ENCODE measurements around the gene TRDN. TPM values are rescaled to one million over a fixed set of nuclear protein-coding genes. Genes with fewer than 3 reads are reported as not detected.
A peak's percentile ranks its signal among the peaks of the same experiment; 100 is the strongest.

The TRDN gene
- total RNA-seq, 3 donors from 2014 or later (not counting 1 experiment from before 2014, with no cell fraction given), result not detected

GRCh38 chr6:123418071-123418470, 218.7 kb downstream of the TRDN start:
- no peak overlapping the region for H3K4me3 ChIP-seq (ENCODE audit: low read length)
- no peaks in the 10 kb centered on the region for H3K4me1 ChIP-seq (ENCODE audit: control insufficient read depth, insufficient read depth, low read length)
- TF ChIP-seq CTCF (IDR thresholded peaks at IDR 0.05), result no peak
- ATAC-seq (no peak), DNase-seq (no peak)
- WGBS (ENCODE audit: insufficient coverage), result 80% methylated on average over 2 of the region's 3 CpGs
- H3K9me3 ChIP-seq (ENCODE audit: control insufficient read depth, insufficient read depth, low read length), result no peaks in the 10 kb centered on the region
- H3K27ac ChIP-seq (ENCODE audit: low read length), result no peak overlapping the region
- no peaks in the 10 kb centered on the region for H3K36me3 Mint-ChIP-seq
- no peaks in the 10 kb centered on the region for H3K27me3 Mint-ChIP-seq (ENCODE audit: low read depth in 2 of 2)
- H3K4me3 Mint-ChIP-seq, result no peak overlapping the region
- intact Hi-C loops (cut with micrococcal nuclease), result loop anchor here (10.0 kb wide), 1 partner anchor 297 kb away; no protein-coding TSS in a partner anchor
- H3K4me1 Mint-ChIP-seq, result no peaks in the 10 kb centered on the region
- H3K27me3 ChIP-seq (ENCODE audit: control insufficient read depth, insufficient read depth, low read length), result no peaks in the 10 kb centered on the region
- no peaks in the 10 kb centered on the region for H3K36me3 ChIP-seq (ENCODE audit: control insufficient read depth, insufficient read depth, low read length)
- no peak overlapping the region for H3K27ac Mint-ChIP-seq
- H3K9me3 Mint-ChIP-seq, result peaks cover 0 to 2% of the 10 kb centered on the region in 2 donors

DNA sequence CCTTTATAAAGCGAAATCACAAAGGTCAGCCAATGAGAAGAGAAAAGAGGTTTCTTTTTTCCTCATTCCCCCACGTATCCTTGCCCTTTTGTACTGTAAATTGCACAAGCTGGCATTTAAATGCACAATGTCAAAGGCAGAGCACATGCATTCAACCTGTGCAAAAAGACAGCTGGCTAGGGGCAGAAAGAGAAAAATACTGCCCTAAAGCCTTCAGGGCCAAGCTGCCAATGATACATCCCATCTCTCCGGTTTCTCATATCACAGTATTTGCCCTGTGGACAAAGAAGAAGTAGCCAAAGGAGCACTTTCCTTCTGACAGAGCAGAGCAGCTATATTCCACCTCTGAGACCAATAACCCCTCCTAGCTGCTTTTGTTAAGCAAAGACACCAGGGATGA, 219.2 kb downstream of the TRDN start:
- TF ChIP-seq CTCF (IDR thresholded peaks at IDR 0.05), result no peak
- no peak overlapping the region for H3K27ac Mint-ChIP-seq
- Histone ChIP-seq H3K36me3 (ENCODE audit: control insufficient read depth, insufficient read depth, low read length) (no peaks in the 10 kb centered on the region), H3K4me1 (ENCODE audit: control insufficient read depth, insufficient read depth, low read length) (no peaks in the 10 kb centered on the region), H3K27me3 (ENCODE audit: control insufficient read depth, insufficient read depth, low read length) (no peaks in the 10 kb centered on the region), H3K4me3 (ENCODE audit: low read length) (no peak overlapping the region), H3K9me3 (ENCODE audit: control insufficient read depth, insufficient read depth, low read length) (no peaks in the 10 kb centered on the region), H3K27ac (ENCODE audit: low read length) (no peak overlapping the region)
- no peaks in the 10 kb centered on the region for H3K36me3 Mint-ChIP-seq
- ATAC-seq, result no peak
- intact Hi-C loops (cut with micrococcal nuclease), result loop anchor here (10.0 kb wide), 1 partner anchor 297 kb away; no protein-coding TSS in a partner anchor
- peaks cover 0 to 2% of the 10 kb centered on the region in 2 donors for H3K9me3 Mint-ChIP-seq
- no peaks in the 10 kb centered on the region for H3K27me3 Mint-ChIP-seq (ENCODE audit: low read depth in 2 of 2)
- H3K4me1 Mint-ChIP-seq, result no peaks in the 10 kb centered on the region
- no peak for DNase-seq
- no peak overlapping the region for H3K4me3 Mint-ChIP-seq
- WGBS (ENCODE audit: insufficient coverage), result 65% methylated on average over 3 of the region's 3 CpGs

- Mint-ChIP-seq H3K27ac (no peak overlapping the region), H3K9me3 (peaks cover 0 to 2% of the 10 kb centered on the region in 2 donors), H3K36me3 (no peaks in the 10 kb centered on the region), H3K4me1 (no peaks in the 10 kb centered on the region), H3K27me3 (ENCODE audit: low read depth in 2 of 2) (no peaks in the 10 kb centered on the region), H3K4me3 (no peak overlapping the region)
- TF ChIP-seq CTCF (IDR thresholded peaks at IDR 0.05), result peak; percentile 50
- DNase-seq, result peak in 1 of 2 donors; percentile 40
- ATAC-seq, result no peak
- WGBS (ENCODE audit: insufficient coverage), result 31% methylated on average over 3 of the region's 6 CpGs
- H3K36me3 ChIP-seq (ENCODE audit: control insufficient read depth, insufficient read depth, low read length), result no peaks in the 10 kb centered on the region
- no peaks in the 10 kb centered on the region for H3K27me3 ChIP-seq (ENCODE audit: control insufficient read depth, insufficient read depth, low read length)
- no peak overlapping the region for H3K27ac ChIP-seq (ENCODE audit: low read length)
- intact Hi-C loops (cut with micrococcal nuclease), result loop anchor here (10.0 kb wide), 1 partner anchor 299 kb away; no protein-coding TSS in a partner anchor
- no peak overlapping the region for H3K4me3 ChIP-seq (ENCODE audit: low read length)
- no peaks in the 10 kb centered on the region for H3K9me3 ChIP-seq (ENCODE audit: control insufficient read depth, insufficient read depth, low read length)
- H3K4me1 ChIP-seq (ENCODE audit: control insufficient read depth, insufficient read depth, low read length), result no peaks in the 10 kb centered on the region
These were observed 220.8 kb downstream of the TRDN start for GRCh38 chr6:123415844-123416468.

- DNase-seq, result no peak
- Histone ChIP-seq H3K27me3 (ENCODE audit: control insufficient read depth, insufficient read depth, low read length) (no peaks in the 10 kb centered on the region), H3K27ac (ENCODE audit: low read length) (no peak overlapping the region), H3K4me1 (ENCODE audit: control insufficient read depth, insufficient read depth, low read length) (no peaks in the 10 kb centered on the region), H3K9me3 (ENCODE audit: control insufficient read depth, insufficient read depth, low read length) (no peaks in the 10 kb centered on the region), H3K36me3 (ENCODE audit: control insufficient read depth, insufficient read depth, low read length) (no peaks in the 10 kb centered on the region), H3K4me3 (ENCODE audit: low read length) (no peak overlapping the region)
- no peak overlapping the region for H3K27ac Mint-ChIP-seq
- H3K27me3 Mint-ChIP-seq (ENCODE audit: low read depth in 2 of 2), result no peaks in the 10 kb centered on the region
- peaks cover 0 to 2% of the 10 kb centered on the region in 2 donors for H3K9me3 Mint-ChIP-seq
- 80% methylated on average over 1 of the region's 1 CpG for WGBS (ENCODE audit: insufficient coverage)
- no peak for TF ChIP-seq CTCF (IDR thresholded peaks at IDR 0.05)
- H3K4me1 Mint-ChIP-seq, result no peaks in the 10 kb centered on the region
- intact Hi-C loops (cut with micrococcal nuclease), result no loop called here
- ATAC-seq, result no peak
- no peaks in the 10 kb centered on the region for H3K36me3 Mint-ChIP-seq
- H3K4me3 Mint-ChIP-seq, result no peak overlapping the region
These were observed 231.8 kb downstream of the TRDN start for GRCh38 chr6:123404975-123405374.

All from natural killer cell (primary cell).